ENCODE measurements around the gene SUSD3.

SUSD3 gene

GRCh38 chr9:93077367-93077766 is 18.9 kb downstream of the SUSD3 start:
- no peak for DNase-seq (ENCODE audit: low read depth)

- DNase-seq (ENCODE audit: low read depth), result no peak
These were observed 19.3 kb downstream of the SUSD3 start for GRCh38 chr9:93077811-93078210.

GRCh38 chr9:93079371-93079770 is 20.9 kb downstream of the SUSD3 start:
- DNase-seq (ENCODE audit: low read depth), result no peak

- no peak for DNase-seq (ENCODE audit: low read depth)
These were observed 21.9 kb downstream of the SUSD3 start for GRCh38 chr9:93080406-93080805.

- DNase-seq (ENCODE audit: low read depth), result no peak
These were observed 22.6 kb downstream of the SUSD3 start for GRCh38 chr9:93081081-93081529.

GRCh38 chr9:93081931-93082330 is 23.4 kb downstream of the SUSD3 start:
- DNase-seq (ENCODE audit: low read depth), result no peak

- DNase-seq (ENCODE audit: low read depth), result no peak
These were observed 24.4 kb downstream of the SUSD3 start for GRCh38 chr9:93082841-93083411.

- DNase-seq (ENCODE audit: low read depth), result no peak
These were observed 25.3 kb downstream of the SUSD3 start for GRCh38 chr9:93083592-93084470.

- no peak for DNase-seq (ENCODE audit: low read depth)
These were observed 26.0 kb downstream of the SUSD3 start for GRCh38 chr9:93084471-93084881.

GRCh38 chr9:93085676-93086075 is 27.2 kb downstream of the SUSD3 start:
- DNase-seq (ENCODE audit: low read depth), result no peak

GRCh38 chr9:93086447-93087224 is 28.1 kb downstream of the SUSD3 start:
- DNase-seq (ENCODE audit: low read depth), result no peak

GRCh38 chr9:93087971-93088655 is 29.6 kb downstream of the SUSD3 start:
- no peak for DNase-seq (ENCODE audit: low read depth)

GRCh38 chr9:93088656-93089015 is 30.1 kb downstream of the SUSD3 start:
- DNase-seq (ENCODE audit: low read depth), result no peak

GRCh38 chr9:93089024-93089423 is 30.5 kb downstream of the SUSD3 start:
- no peak for DNase-seq (ENCODE audit: low read depth)

GRCh38 chr9:93089481-93089991 is 31.0 kb downstream of the SUSD3 start:
- DNase-seq (ENCODE audit: low read depth), result no peak

- DNase-seq (ENCODE audit: low read depth), result no peak
These were observed 31.7 kb downstream of the SUSD3 start for GRCh38 chr9:93090091-93090655.

- DNase-seq (ENCODE audit: low read depth), result no peak
These were observed 32.6 kb downstream of the SUSD3 start for GRCh38 chr9:93091056-93091452.

GRCh38 chr9:93091453-93092081 is 33.1 kb downstream of the SUSD3 start:
- no peak for DNase-seq (ENCODE audit: low read depth)

GRCh38 chr9:93092251-93092991 is 33.9 kb downstream of the SUSD3 start:
- no peak for DNase-seq (ENCODE audit: low read depth)

- no peak for DNase-seq (ENCODE audit: low read depth)
These were observed 34.8 kb downstream of the SUSD3 start for GRCh38 chr9:93093127-93093876.
